ENCODE measurements around the gene HBS1L.

DNA sequence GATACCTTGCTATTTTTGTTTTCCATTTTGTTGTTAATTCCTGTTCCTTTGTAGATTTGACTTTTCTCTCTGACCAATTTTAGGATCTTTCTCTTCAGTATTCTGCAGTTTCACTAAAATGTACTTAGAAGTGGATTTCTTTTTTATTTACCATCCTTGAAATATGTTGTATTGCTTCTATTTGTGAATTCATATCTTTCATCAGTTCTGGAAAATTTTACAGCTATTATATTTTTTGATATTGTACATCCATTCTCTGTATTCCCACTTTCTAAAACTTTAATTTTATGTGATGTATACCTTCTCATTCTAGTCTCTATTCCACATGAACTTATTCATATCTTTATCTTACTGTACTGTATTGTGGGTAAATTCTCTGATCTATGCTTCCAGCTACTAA, 95.0 kb downstream of the HBS1L start:
- TF ChIP-seq POLR2A (IDR thresholded peaks at IDR 0.05) (no peak), EP300 (IDR thresholded peaks at IDR 0.05) (no peak)
- TF ChIP-seq, protein P1, sequence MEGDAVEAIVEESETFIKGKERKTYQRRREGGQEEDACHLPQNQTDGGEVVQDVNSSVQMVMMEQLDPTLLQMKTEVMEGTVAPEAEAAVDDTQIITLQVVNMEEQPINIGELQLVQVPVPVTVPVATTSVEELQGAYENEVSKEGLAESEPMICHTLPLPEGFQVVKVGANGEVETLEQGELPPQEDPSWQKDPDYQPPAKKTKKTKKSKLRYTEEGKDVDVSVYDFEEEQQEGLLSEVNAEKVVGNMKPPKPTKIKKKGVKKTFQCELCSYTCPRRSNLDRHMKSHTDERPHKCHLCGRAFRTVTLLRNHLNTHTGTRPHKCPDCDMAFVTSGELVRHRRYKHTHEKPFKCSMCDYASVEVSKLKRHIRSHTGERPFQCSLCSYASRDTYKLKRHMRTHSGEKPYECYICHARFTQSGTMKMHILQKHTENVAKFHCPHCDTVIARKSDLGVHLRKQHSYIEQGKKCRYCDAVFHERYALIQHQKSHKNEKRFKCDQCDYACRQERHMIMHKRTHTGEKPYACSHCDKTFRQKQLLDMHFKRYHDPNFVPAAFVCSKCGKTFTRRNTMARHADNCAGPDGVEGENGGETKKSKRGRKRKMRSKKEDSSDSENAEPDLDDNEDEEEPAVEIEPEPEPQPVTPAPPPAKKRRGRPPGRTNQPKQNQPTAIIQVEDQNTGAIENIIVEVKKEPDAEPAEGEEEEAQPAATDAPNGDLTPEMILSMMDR (IDR thresholded peaks at IDR 0.05) = no peak

Data from tibial nerve (tissue), 4 donors.